ENCODE results near the gene RPL13A. TPM values are rescaled to one million over a fixed set of nuclear protein-coding genes. Genes with fewer than 3 reads are reported as not detected.
A peak's percentile ranks its signal among the peaks of the same experiment; 100 is the strongest.

RPL13A gene
- total and polyA plus RNA-seq, 2 donors (not counting 3 experiments of a cell fraction or from before 2014, with no cell fraction given), result 2,291 to 4,148 TPM

DNA sequence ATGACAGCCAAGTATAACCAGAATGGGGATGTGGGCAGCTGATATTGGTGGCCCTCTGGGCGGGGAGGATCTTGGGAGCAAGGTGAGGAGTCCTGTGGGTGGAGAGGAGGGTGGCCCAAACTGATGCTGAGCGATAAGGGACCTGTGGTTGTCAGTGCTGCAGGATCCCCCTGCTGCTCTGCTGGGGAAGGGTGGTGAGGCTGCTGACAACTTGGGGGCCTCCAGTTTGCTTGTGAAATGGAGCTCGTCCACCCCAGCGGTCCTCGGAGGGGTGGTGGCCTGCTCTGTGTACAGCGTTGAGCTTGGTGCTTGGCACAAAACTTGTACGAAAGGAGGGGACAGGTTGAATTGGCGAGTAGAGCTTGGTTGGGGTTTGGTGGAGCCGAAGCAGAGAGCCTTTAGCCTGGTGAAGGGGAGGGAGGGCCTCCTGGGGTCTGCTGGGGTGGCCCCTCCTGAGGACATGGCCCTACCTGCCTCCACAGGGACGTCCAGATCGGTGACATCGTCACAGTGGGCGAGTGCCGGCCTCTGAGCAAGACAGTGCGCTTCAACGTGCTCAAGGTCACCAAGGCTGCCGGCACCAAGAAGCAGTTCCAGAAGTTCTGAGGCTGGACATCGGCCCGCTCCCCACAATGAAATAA, 11.7 kb downstream of the RPL13A start:
- CTCF ChIA-PET, result interaction anchor here (1.3 kb wide), 1 partner anchor 23 kb away, joined by 3 read pairs; no protein-coding TSS in a partner anchor
- Histone ChIP-seq H2AFZ (ENCODE audit: low read depth, low read length) (no peak overlapping the region), H3K79me2 (ENCODE audit: control insufficient read depth, insufficient read depth, low read length) (peaks cover 29% of the 10 kb centered on the region), H3K9me3 (replicated peaks; ENCODE audit: control insufficient read depth, insufficient read depth, low read length) (no peaks in the 10 kb centered on the region), H3K9me1 (replicated peaks; ENCODE audit: control insufficient read depth, extremely low read depth, insufficient read depth, low read length) (no peaks in the 10 kb centered on the region), H3K4me2 (ENCODE audit: insufficient read depth, low read length) (peak overlapping the region; percentile 35), H3K9ac (replicated peaks; ENCODE audit: extremely low read depth, insufficient read depth, low read length) (no peak overlapping the region), H3K36me3 (ENCODE audit: control insufficient read depth in 2 of 2, extremely low read depth in 1 of 2, insufficient read depth in 2 of 2, low read length in 2 of 2) (peaks cover 9 to 24% of the 10 kb centered on the region in 2 experiments), H4K20me1 (replicated peaks; ENCODE audit: control insufficient read depth, extremely low read depth, insufficient read depth, low read length) (peaks cover 3% of the 10 kb centered on the region), H3K27ac (ENCODE audit: insufficient read depth, low read depth, low read length) (no peak overlapping the region), H3K4me1 (ENCODE audit: control insufficient read depth, extremely low read depth, insufficient read depth, low read length) (peaks cover 36% of the 10 kb centered on the region), H3K27me3 (ENCODE audit: control insufficient read depth in 2 of 2, insufficient read depth in 2 of 2, low read length in 2 of 2) (no peaks in the 10 kb centered on the region), H3K4me3 (replicated peaks in 1 of 3; ENCODE audit: insufficient read depth in 1 of 3, low read depth in 1 of 3, low read length in 3 of 3) (no peak overlapping the region)
- no TSS peak for BruUV-seq (replicated peaks)
- POLR2A ChIA-PET, result interaction anchor here (0.8 to 1.1 kb wide), 2 partner anchors 72 to 177 kb away, joined by 3 to 4 read pairs; no protein-coding TSS in a partner anchor
- dilution Hi-C loops (cut with MboI; ENCODE audit: extremely low pct_ligation_motif_present, low sequenced_read_pairs), result no loop called here
- TF ChIP-seq, protein P1, sequence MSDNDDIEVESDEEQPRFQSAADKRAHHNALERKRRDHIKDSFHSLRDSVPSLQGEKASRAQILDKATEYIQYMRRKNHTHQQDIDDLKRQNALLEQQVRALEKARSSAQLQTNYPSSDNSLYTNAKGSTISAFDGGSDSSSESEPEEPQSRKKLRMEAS (IDR thresholded peaks at IDR 0.05; ENCODE audit: insufficient read depth, insufficient read length), result no peak
- TF ChIP-seq JUN (IDR thresholded peaks at IDR 0.05; ENCODE audit: borderline replicate concordance, insufficient read depth, insufficient read length, low read depth) (no peak), MYC (IDR thresholded peaks at IDR 0.05; ENCODE audit: low read depth, low read length) (no peak), POLR2A (IDR thresholded peaks at IDR 0.05; ENCODE audit: low read depth, low read length) (no peak), EZH2 (IDR thresholded peaks at IDR 0.05; ENCODE audit: borderline replicate concordance, low read depth, low read length, severe bottlenecking) (no peak), FOS (IDR thresholded peaks at IDR 0.05; ENCODE audit: borderline replicate concordance, insufficient read depth, low read length) (no peak), GATA2 (IDR thresholded peaks at IDR 0.05; ENCODE audit: insufficient read depth, insufficient read length, low read depth, low read length) (no peak)
- TF ChIP-seq, protein P2, sequence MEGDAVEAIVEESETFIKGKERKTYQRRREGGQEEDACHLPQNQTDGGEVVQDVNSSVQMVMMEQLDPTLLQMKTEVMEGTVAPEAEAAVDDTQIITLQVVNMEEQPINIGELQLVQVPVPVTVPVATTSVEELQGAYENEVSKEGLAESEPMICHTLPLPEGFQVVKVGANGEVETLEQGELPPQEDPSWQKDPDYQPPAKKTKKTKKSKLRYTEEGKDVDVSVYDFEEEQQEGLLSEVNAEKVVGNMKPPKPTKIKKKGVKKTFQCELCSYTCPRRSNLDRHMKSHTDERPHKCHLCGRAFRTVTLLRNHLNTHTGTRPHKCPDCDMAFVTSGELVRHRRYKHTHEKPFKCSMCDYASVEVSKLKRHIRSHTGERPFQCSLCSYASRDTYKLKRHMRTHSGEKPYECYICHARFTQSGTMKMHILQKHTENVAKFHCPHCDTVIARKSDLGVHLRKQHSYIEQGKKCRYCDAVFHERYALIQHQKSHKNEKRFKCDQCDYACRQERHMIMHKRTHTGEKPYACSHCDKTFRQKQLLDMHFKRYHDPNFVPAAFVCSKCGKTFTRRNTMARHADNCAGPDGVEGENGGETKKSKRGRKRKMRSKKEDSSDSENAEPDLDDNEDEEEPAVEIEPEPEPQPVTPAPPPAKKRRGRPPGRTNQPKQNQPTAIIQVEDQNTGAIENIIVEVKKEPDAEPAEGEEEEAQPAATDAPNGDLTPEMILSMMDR (IDR thresholded peaks at IDR 0.05; ENCODE audit: extremely low read depth in 1 of 2, insufficient read depth in 1 of 2, low read depth in 1 of 2, low read length in 2 of 2), result no peak
- FAIRE-seq, result no peak
- no peak for DNase-seq (ENCODE audit: low read depth, low spot score)
- intact Hi-C loops (cut with micrococcal nuclease), result loop anchor here (5.0 kb wide), 1 partner anchor 308 kb away; no protein-coding TSS in a partner anchor
